Esophagus muscularis mucosa (tissue), 4 donors: Measurements from ENCODE around the gene LHX3.

Experiments
- EP300 ChIP-seq: sonication (generic); formaldehyde crosslinking; IDR thresholded peaks from one replicate; pipeline ENCODE4 v1.6.1; 2017; ENCODE audit warnings: antibody characterized with exemption
- POLR2A ChIP-seq: fragments of 450-650 bp; IDR thresholded peaks from one replicate; pipeline ENCODE4 v1.6.1; 2017; ENCODE audit warnings: antibody characterized with exemption, moderate library complexity, mild to moderate bottlenecking, low read depth
- POLR2AphosphoS5 ChIP-seq, 2 donors: sonication (generic); formaldehyde crosslinking; IDR thresholded peaks; one replicate each; pipeline ENCODE4 v1.6.1; 2017; ENCODE audit warnings: antibody characterized with exemption in 2 of 2
- TF ChIP-seq, protein P1 (sequence below), 3 experiments: fragments of 200-600 bp in 2 of 3; fragments of 450-650 bp in 1 of 3; sonication (generic) in 2 of 3; IDR thresholded peaks; one replicate each; pipeline ENCODE4 v1.5.1; 2017 to 2019; ENCODE audit warnings: antibody characterized with exemption in 3 of 3, mild to moderate bottlenecking in 2 of 3, moderate library complexity in 1 of 3

- TF ChIP-seq, protein P1, sequence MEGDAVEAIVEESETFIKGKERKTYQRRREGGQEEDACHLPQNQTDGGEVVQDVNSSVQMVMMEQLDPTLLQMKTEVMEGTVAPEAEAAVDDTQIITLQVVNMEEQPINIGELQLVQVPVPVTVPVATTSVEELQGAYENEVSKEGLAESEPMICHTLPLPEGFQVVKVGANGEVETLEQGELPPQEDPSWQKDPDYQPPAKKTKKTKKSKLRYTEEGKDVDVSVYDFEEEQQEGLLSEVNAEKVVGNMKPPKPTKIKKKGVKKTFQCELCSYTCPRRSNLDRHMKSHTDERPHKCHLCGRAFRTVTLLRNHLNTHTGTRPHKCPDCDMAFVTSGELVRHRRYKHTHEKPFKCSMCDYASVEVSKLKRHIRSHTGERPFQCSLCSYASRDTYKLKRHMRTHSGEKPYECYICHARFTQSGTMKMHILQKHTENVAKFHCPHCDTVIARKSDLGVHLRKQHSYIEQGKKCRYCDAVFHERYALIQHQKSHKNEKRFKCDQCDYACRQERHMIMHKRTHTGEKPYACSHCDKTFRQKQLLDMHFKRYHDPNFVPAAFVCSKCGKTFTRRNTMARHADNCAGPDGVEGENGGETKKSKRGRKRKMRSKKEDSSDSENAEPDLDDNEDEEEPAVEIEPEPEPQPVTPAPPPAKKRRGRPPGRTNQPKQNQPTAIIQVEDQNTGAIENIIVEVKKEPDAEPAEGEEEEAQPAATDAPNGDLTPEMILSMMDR (IDR thresholded peaks at IDR 0.05): no peak
- no peak for TF ChIP-seq POLR2A
- TF ChIP-seq POLR2AphosphoS5 (IDR thresholded peaks at IDR 0.05): no peak
- no peak for TF ChIP-seq EP300
Measured at GRCh38 chr9:136239983-136240330, 35.0 kb upstream of the LHX3 start.
